Measurements from ENCODE around the gene KRTAP13-1. TPM values are rescaled to one million over a fixed set of nuclear protein-coding genes. Genes with fewer than 3 reads are reported as not detected.

KRTAP13-1 gene
- polyA plus RNA-seq, 4 donors, result not detected

DNA sequence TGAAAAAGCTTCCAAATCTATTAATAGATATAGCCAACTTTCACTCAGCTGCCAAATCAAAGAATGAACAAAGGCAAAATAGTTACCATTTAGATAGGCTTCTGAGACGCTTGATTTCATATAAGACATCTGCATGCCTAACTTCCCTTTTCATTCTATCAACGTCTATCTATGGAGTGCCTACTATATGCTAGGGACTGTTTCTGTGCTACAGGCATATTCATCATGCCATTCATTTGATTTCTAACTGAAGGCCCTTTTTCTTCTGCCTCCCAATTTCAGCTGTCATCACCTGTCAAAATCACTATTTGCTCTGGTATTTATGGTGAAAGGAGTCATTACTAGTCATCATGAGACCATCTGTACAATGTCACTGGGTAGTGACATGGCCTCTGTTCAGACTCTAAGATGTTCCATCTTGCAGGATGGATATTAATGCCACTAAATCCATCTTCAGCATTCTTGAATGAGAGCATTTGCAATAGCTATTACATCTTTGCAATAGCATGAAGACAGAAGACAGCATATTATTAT lies 4.3 kb upstream of the KRTAP13-1 start:
- Histone ChIP-seq H3K4me3 (ENCODE audit: low read depth in 1 of 3, low read length in 3 of 3) (no peak overlapping the region), H3K27me3 (ENCODE audit: control insufficient read depth in 3 of 3, insufficient read depth in 3 of 3, low read length in 3 of 3) (no peaks in the 10 kb centered on the region), H3K36me3 (ENCODE audit: control insufficient read depth in 3 of 3, insufficient read depth in 2 of 3, low read depth in 1 of 3, low read length in 3 of 3) (no peaks in the 10 kb centered on the region), H3K9me3 (ENCODE audit: control insufficient read depth in 2 of 2, insufficient read depth in 1 of 2, low read depth in 1 of 2, low read length in 1 of 2) (peaks cover 0 to 13% of the 10 kb centered on the region in 2 donors), H3K27ac (ENCODE audit: low read depth in 1 of 3, low read length in 2 of 3) (no peak overlapping the region), H3K4me1 (ENCODE audit: control insufficient read depth in 3 of 3, insufficient read depth in 2 of 3, low read depth in 1 of 3, low read length in 2 of 3) (no peaks in the 10 kb centered on the region)
- FAIRE-seq (no peak), DNase-seq (no peak)
- 59 to 69% (median 62%) methylated on average over 2 of the region's 2 CpGs for WGBS, 3 donors

DNA sequence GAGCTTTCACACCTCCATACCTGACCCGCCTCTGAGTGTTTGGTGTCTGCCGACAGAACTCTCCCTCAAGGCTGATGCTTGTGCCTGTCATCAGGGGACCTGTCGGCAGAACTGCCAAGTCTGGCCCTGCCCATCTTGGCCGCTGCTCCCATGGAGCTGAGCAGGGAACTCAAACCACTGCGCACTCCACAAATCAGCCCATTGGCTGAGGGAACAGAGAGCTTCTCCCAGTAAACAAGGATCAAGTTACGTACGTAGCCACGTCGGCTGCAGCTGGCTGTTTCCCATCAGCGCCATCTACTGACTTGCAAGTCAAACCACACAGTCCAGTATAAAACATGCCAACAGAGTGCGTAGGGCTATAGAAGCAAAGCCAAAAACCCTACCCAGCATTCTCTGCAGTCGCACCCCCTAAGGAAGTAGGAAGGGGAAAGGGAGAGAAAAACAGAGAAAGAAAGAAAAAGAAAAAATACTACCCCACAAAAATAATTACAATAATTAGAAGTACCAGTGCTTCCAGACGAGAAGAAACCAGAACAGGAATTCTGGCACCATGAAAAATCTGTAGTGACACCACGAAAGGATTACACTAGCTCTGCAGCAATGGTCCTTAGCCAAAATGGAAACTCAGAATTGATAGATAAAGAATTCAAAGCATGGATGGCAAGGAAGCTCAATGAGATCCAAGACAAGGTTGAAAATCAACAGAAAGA lies 13.1 kb downstream of the KRTAP13-1 start:
- Histone ChIP-seq H3K27ac (ENCODE audit: low read depth in 1 of 3, low read length in 2 of 3) (no peak overlapping the region), H3K27me3 (ENCODE audit: control insufficient read depth in 3 of 3, insufficient read depth in 3 of 3, low read length in 3 of 3) (no peaks in the 10 kb centered on the region), H3K36me3 (ENCODE audit: control insufficient read depth in 3 of 3, insufficient read depth in 2 of 3, low read depth in 1 of 3, low read length in 3 of 3) (no peaks in the 10 kb centered on the region), H3K9me3 (ENCODE audit: control insufficient read depth in 2 of 2, insufficient read depth in 1 of 2, low read depth in 1 of 2, low read length in 1 of 2) (peaks cover 1 to 9% of the 10 kb centered on the region in 2 donors), H3K4me3 (ENCODE audit: low read depth in 1 of 3, low read length in 3 of 3) (no peak overlapping the region), H3K4me1 (ENCODE audit: control insufficient read depth in 3 of 3, insufficient read depth in 2 of 3, low read depth in 1 of 3, low read length in 2 of 3) (no peaks in the 10 kb centered on the region)
- WGBS, 3 donors, result 26 to 44% (median 37%) methylated on average over 14 of the region's 14 CpGs
- FAIRE-seq (no peak), DNase-seq (peak; percentile 4 to 35)

DNA sequence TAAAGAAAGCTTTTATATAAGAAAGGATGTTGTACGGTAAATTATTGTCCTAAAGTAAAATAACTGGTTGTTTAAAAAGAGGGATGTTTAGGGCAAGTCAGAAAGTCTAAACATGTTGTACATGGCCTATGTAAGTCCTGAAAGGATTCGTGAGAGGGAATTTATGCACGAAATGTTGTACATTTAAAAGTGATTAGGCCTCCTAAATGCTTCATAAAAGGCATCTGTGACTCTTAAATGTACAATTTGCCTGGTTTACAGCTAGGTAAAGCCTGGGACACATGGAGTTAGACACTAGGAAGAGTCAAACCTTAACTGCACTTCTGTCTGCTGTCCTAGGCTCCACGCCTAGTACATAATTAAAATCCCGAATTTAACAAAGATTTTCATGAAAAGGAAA lies 20.2 kb downstream of the KRTAP13-1 start:
- no peak overlapping the region for H3K4me3 ChIP-seq (ENCODE audit: low read depth in 1 of 3, low read length in 3 of 3)

DNA sequence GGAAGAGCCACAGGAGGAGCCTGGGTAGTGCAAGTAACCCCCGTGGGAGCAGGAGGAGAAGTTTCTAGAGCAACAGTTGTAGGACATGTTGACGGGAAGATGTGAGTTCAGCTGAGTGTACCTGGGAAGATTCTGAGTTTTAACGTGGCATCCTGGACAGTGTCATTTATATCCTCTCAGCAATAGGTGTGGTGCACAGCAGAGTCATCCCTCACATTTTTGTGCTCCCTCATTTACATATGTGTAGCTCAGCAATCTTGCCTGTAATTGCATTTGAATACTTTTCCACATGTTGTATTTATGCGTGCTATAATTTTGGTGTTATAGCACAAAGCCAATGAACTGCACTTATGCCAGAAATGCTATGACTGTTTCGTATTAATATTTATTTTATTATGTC lies 30.0 kb downstream of the KRTAP13-1 start, which contains the start of gene KRTAP13-3:
Gene KRTAP13-3 (minus strand): TSS at position 101 of the 400 bp plus-strand sequence. CDS start 14 bp downstream, at position 87.
- no peaks in the 10 kb centered on the region for H3K36me3 ChIP-seq (ENCODE audit: control insufficient read depth in 3 of 3, insufficient read depth in 2 of 3, low read depth in 1 of 3, low read length in 3 of 3)
- no peaks in the 10 kb centered on the region for H3K4me1 ChIP-seq (ENCODE audit: control insufficient read depth in 3 of 3, insufficient read depth in 2 of 3, low read depth in 1 of 3, low read length in 2 of 3)
- H3K27ac ChIP-seq (ENCODE audit: low read depth in 1 of 3, low read length in 2 of 3), result no peak within 1 kb of the TSS
- no peaks in the 10 kb centered on the region for H3K9me3 ChIP-seq (ENCODE audit: control insufficient read depth in 2 of 2, insufficient read depth in 1 of 2, low read depth in 1 of 2, low read length in 1 of 2)
- H3K4me3 ChIP-seq (ENCODE audit: low read depth in 1 of 3, low read length in 3 of 3), result no peak within 1 kb of the TSS
- no peak for DNase-seq
- FAIRE-seq, result no peak
- H3K27me3 ChIP-seq (ENCODE audit: control insufficient read depth in 3 of 3, insufficient read depth in 3 of 3, low read length in 3 of 3), result no peaks in the 10 kb centered on the region
- 73 to 84% (median 73%) methylated on average over 5 of the region's 5 CpGs for WGBS, 3 donors

More for the DNA sequence above, 20.2 kb downstream of the KRTAP13-1 start:
- WGBS, 3 donors, result 76 to 82% (median 78%) methylated on average over 5 of the region's 5 CpGs
- H3K27ac ChIP-seq (ENCODE audit: low read depth in 1 of 3, low read length in 2 of 3), result no peak overlapping the region
- H3K36me3 ChIP-seq (ENCODE audit: control insufficient read depth in 3 of 3, insufficient read depth in 2 of 3, low read depth in 1 of 3, low read length in 3 of 3), result no peaks in the 10 kb centered on the region
- no peaks in the 10 kb centered on the region for H3K4me1 ChIP-seq (ENCODE audit: control insufficient read depth in 3 of 3, insufficient read depth in 2 of 3, low read depth in 1 of 3, low read length in 2 of 3)
- H3K27me3 ChIP-seq (ENCODE audit: control insufficient read depth in 3 of 3, insufficient read depth in 3 of 3, low read length in 3 of 3), result no peaks in the 10 kb centered on the region
- DNase-seq (no peak), FAIRE-seq (no peak)
- peaks cover 0 to 6% of the 10 kb centered on the region in 2 donors for H3K9me3 ChIP-seq (ENCODE audit: control insufficient read depth in 2 of 2, insufficient read depth in 1 of 2, low read depth in 1 of 2, low read length in 1 of 2)

DNA sequence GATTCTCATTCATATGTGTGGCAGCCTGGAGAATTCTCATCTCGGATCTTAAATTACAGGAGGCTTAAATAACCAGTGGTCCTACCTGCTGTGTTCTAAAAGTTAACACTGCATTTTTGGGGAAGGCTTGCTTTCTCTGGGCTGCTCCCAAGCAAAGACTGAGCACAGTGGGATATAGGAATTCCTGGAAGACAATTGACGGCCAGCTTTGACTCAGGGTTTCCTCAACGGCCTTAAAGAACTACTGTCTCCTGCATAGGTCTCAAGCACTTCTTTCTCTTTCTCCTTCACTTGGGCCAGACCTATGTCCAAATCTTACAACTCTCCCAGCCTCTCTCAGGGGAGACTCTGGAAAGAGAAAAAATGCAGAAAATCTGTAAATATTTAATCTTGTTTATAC lies 30.9 kb downstream of the KRTAP13-1 start:
- Histone ChIP-seq H3K27me3 (ENCODE audit: control insufficient read depth in 3 of 3, insufficient read depth in 3 of 3, low read length in 3 of 3) (no peaks in the 10 kb centered on the region), H3K36me3 (ENCODE audit: control insufficient read depth in 3 of 3, insufficient read depth in 2 of 3, low read depth in 1 of 3, low read length in 3 of 3) (no peaks in the 10 kb centered on the region), H3K27ac (ENCODE audit: low read depth in 1 of 3, low read length in 2 of 3) (no peak overlapping the region), H3K9me3 (ENCODE audit: control insufficient read depth in 2 of 2, insufficient read depth in 1 of 2, low read depth in 1 of 2, low read length in 1 of 2) (no peaks in the 10 kb centered on the region), H3K4me1 (ENCODE audit: control insufficient read depth in 3 of 3, insufficient read depth in 2 of 3, low read depth in 1 of 3, low read length in 2 of 3) (no peaks in the 10 kb centered on the region), H3K4me3 (ENCODE audit: low read depth in 1 of 3, low read length in 3 of 3) (no peak overlapping the region)
- DNase-seq, result no peak
- FAIRE-seq, result no peak
- 45 to 52% (median 51%) methylated on average over 3 of the region's 3 CpGs for WGBS, 3 donors

DNA sequence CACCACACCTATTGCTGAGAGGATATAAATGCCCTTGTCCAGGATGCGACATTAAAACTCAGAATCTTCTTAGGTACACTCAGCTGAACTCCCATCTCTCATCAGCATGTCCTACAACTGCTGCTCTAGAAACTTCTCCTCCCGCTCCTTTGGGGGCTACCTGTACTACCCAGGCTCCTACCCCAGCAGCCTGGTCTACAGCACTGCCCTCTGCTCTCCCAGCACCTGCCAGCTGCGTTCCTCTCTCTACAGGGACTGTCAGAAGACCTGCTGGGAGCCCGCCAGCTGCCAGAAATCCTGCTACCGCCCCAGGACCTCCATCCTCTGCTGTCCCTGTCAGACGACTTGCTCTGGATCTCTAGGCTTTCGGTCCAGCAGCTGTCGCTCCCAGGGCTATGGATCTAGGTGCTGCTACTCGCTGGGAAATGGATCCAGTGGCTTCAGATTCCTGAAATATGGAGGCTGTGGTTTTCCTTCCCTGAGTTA lies 34.4 kb downstream of the KRTAP13-1 start, which contains the start of gene KRTAP13-4:
Gene KRTAP13-4 (plus strand): TSS at position 51 of the 486 bp plus-strand sequence. CDS start 56 bp downstream, at position 107.
- Histone ChIP-seq H3K9me3 (ENCODE audit: control insufficient read depth in 2 of 2, insufficient read depth in 1 of 2, low read depth in 1 of 2, low read length in 1 of 2) (peaks cover 0 to 2% of the 10 kb centered on the region in 2 donors), H3K27me3 (ENCODE audit: control insufficient read depth in 3 of 3, insufficient read depth in 3 of 3, low read length in 3 of 3) (no peaks in the 10 kb centered on the region), H3K4me1 (ENCODE audit: control insufficient read depth in 3 of 3, insufficient read depth in 2 of 3, low read depth in 1 of 3, low read length in 2 of 3) (no peaks in the 10 kb centered on the region), H3K4me3 (ENCODE audit: low read depth in 1 of 3, low read length in 3 of 3) (no peak within 1 kb of the TSS), H3K36me3 (ENCODE audit: control insufficient read depth in 3 of 3, insufficient read depth in 2 of 3, low read depth in 1 of 3, low read length in 3 of 3) (no peaks in the 10 kb centered on the region), H3K27ac (ENCODE audit: low read depth in 1 of 3, low read length in 2 of 3) (no peak within 1 kb of the TSS)
- FAIRE-seq, result no peak
- DNase-seq, result no peak
- 60 to 79% (median 72%) methylated on average over 9 of the region's 9 CpGs for WGBS, 3 donors

DNA sequence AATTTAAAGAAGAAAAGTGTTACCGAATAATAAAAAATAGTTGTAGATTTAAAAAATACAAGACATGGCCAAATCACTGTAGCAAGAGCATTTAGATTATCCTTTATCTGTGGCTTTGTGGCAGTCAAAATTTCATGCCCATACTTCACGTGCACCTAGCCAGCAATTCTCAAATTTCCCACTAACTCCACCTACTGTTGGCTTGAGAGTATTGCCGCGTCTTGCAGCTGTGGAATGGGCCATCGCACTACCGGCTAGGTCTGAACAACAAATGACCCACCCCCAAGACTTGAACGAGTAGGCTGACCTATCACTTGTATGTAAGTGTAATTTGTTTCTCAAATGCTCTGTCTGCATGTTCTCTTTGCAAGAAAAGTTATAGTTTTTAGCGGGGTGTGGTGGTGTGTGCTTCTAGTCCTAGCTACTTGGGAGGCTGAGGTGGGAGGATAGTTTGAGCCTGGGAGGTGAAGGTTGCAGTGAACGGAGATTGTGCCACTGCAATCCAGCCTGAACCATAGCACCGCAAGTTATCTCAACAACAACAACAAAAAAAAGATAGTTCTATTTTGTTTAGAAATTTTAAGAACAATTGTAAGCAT lies 38.3 kb downstream of the KRTAP13-1 start:
- H3K27me3 ChIP-seq (ENCODE audit: control insufficient read depth in 3 of 3, insufficient read depth in 3 of 3, low read length in 3 of 3), result no peaks in the 10 kb centered on the region
- FAIRE-seq (no peak), DNase-seq (peak; percentile 3 to 11)
- H3K36me3 ChIP-seq (ENCODE audit: control insufficient read depth in 3 of 3, insufficient read depth in 2 of 3, low read depth in 1 of 3, low read length in 3 of 3), result no peaks in the 10 kb centered on the region
- 31 to 42% (median 41%) methylated on average over 10 of the region's 10 CpGs for WGBS, 3 donors
- H3K4me3 ChIP-seq (ENCODE audit: low read depth in 1 of 3, low read length in 3 of 3), result no peak overlapping the region
- H3K9me3 ChIP-seq (ENCODE audit: control insufficient read depth in 2 of 2, insufficient read depth in 1 of 2, low read depth in 1 of 2, low read length in 1 of 2), result peaks cover 0 to 2% of the 10 kb centered on the region in 2 donors
- H3K27ac ChIP-seq (ENCODE audit: low read depth in 1 of 3, low read length in 2 of 3), result no peak overlapping the region
- H3K4me1 ChIP-seq (ENCODE audit: control insufficient read depth in 3 of 3, insufficient read depth in 2 of 3, low read depth in 1 of 3, low read length in 2 of 3), result no peaks in the 10 kb centered on the region

DNA sequence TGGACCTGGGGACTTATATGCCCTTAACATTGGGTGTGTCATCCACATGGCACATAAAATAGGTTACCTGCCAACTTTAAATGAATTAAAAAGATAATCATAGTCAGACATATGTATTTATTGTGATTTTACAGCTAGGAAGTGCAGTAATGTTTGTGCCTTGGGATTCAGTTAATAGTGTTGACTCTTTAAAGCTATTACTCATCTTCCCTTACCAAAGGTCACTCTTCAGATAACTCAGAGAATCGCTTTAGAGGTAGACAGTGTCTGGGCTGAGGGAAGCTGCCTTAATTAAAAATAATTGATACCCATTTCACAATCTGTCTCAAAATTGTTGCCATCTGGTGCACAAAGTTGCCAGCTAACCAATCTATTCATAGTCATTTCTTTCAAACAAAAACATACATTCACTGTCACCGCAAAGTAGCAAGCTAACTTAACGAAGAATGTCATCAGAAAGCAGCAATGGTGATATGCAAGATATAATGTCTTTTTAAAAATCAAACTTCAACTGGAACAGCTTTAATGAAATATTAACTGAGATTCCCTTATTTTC lies 41.3 kb downstream of the KRTAP13-1 start:
- Histone ChIP-seq H3K4me1 (ENCODE audit: control insufficient read depth in 3 of 3, insufficient read depth in 2 of 3, low read depth in 1 of 3, low read length in 2 of 3) (no peaks in the 10 kb centered on the region), H3K27me3 (ENCODE audit: control insufficient read depth in 3 of 3, insufficient read depth in 3 of 3, low read length in 3 of 3) (no peaks in the 10 kb centered on the region), H3K9me3 (ENCODE audit: control insufficient read depth in 2 of 2, insufficient read depth in 1 of 2, low read depth in 1 of 2, low read length in 1 of 2) (no peaks in the 10 kb centered on the region), H3K27ac (ENCODE audit: low read depth in 1 of 3, low read length in 2 of 3) (no peak overlapping the region), H3K36me3 (ENCODE audit: control insufficient read depth in 3 of 3, insufficient read depth in 2 of 3, low read depth in 1 of 3, low read length in 3 of 3) (no peaks in the 10 kb centered on the region), H3K4me3 (ENCODE audit: low read depth in 1 of 3, low read length in 3 of 3) (no peak overlapping the region)
- DNase-seq, result peak in 1 of 2 donors; percentile 13
- FAIRE-seq, result no peak
- 68 to 72% (median 72%) methylated on average over 3 of the region's 3 CpGs for WGBS, 3 donors
